Stimulated activated CD8-positive, alpha-beta memory T cell treated with anti-CD3 and anti-CD28 coated beads, Interleukin-15, amount 100 ng/mL, for 1 hour (primary cell): ENCODE measurements around the gene CAMKMT.

ENCODE experiments used
- DNase-seq: peaks from one replicate; pipeline ENCODE4 v3.0.0-alpha.2; 2020; ENCODE audit warnings: low read depth

Gene CAMKMT

DNA sequence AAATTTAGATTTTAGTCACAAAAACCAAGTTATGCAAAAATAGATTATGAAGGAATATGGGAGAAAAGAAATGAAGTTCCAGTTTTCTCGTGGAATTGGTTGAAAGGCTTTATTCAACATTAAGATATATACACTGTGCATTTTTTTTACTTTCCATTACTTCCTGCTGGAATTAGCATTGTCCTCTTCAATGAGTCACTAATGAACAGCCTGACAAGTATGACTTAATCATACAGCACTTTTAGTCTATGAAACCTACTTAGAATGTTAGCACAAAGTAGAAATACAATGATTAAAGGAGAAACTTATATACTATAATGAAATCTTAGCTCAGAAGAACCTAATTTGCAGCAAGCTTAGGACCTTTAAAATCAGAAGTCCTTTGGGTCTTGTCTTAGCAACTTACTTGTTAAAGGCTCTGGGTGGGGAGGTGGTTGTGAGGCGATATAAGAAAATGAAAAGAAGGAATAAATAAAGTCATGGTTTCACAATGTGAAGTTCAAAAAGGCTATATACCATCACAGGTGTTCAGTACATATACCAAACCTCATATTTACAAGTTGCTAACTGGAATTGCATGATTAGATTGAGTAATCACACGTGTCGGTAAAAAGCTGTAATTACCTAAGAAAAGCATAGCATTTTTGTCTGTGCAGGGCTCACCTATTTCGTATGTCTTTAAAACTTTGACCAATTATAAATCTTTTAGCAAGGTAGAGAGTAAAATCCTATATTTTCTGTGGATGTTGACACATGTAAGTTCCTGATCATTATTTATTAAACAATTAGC is 236.8 kb downstream of the CAMKMT start:
- no peak for DNase-seq

- no peak for DNase-seq
Observed at GRCh38 chr2:44599130-44599529, 237.4 kb downstream of the CAMKMT start.

GRCh38 chr2:44602446-44602845 is 240.7 kb downstream of the CAMKMT start:
- DNase-seq = no peak

GRCh38 chr2:44605511-44605910 is 243.8 kb downstream of the CAMKMT start:
- DNase-seq = no peak

GRCh38 chr2:44612276-44612675 is 250.5 kb downstream of the CAMKMT start:
- no peak for DNase-seq

GRCh38 chr2:44614940-44615339 is 253.2 kb downstream of the CAMKMT start:
- DNase-seq = no peak

DNA sequence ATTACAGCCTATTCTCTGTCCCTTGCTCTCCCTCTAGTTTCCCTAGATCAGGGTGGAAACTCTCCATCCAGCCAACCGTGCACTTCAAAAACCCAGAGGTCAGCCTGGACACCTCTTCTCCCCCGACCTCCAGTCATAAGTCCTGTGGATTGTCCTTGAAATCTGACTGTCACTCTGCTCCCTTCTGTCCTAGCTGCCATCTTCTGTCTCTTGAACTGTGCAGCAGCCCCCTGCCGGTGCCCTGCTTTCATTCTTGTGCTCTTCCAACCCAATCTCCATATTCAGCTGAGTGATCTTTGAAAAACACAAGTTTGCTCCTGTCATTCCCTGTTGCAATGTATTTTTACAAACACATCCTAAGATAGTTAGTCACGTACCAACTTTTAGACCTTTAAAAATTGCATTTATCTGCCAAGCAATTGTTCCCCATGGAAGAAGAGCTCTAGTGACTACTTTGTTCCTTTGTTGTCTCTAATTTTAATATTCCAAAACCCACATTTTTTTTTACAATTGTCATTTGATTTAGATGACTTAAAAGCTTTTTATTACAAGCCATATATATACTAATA is 254.3 kb downstream of the CAMKMT start:
- DNase-seq = no peak

- DNase-seq = no peak
Observed at GRCh38 chr2:44616667-44617155, 255.0 kb downstream of the CAMKMT start.

DNA sequence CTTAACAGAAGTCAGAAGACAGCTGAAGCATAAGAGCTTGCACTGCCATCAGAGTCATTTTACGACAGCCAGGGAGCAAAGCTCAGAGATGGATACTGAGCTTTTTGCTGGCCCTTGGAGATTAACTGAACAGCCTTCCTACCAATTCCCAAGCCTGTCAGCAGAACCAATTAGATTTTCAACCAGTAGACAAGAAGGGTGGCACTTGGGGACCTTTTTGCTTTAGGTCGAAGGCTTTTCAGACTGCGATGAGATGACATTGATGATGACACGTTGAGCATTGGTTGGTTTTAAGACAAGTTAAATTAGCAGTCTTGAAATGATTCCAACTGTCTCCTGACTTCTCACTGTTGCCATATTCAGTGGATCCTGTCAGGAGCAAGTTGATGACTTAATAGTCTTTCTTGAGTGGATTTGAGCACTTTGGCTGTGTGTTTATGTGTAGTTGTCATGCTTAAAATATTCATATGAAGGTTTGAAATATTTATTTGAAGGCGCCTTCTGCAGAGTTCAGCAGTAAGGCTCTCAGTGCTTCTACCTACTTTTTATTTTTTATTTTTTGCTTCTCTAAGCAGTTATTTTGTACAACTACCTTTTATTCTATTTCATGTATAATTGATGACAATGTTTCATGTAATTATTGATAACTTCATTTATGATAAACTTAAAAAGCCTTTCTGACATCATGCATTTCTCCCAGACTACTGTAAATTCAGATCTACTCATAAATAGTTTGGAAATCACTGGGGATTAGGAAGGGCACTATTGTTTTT is 256.7 kb downstream of the CAMKMT start:
- no peak for DNase-seq

DNA sequence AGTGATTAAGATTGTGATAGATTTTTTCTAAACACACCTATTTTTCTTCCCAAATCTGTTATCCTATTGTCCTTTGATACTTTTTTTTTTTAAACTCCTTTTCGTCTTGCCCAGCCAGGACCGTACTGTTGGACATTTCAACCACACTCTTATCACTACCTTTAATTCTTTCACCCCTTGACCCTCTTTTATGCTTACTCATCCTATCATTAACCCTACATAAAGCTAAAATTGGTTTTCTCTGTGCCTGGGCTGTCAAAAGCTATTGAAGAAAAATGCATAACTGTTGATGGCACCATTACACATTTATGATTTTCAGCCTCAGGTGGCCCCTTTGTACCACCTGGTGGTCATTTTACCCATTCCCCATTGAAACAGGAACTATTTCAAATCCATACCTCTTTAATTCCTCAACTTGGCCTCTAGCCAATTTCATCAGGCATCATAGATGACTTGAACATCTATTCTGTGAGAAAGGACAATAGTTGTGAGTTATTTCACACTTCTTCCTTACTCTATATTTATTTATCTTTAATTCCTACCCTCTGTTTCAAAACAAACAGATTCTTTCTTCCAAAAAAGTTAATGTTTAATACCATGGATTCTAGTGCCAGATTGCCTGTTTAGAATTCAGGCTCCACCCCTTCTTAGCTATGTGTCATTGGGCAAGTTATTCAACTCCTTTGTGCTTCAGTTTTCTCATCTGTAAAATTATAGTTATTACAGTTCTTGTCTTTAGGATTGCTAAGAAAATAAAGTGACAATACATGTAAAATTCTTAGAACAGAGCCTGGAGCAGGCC is 258.6 kb downstream of the CAMKMT start:
- no peak for DNase-seq

GRCh38 chr2:44623622-44624351 is 262.0 kb downstream of the CAMKMT start:
- no peak for DNase-seq

- DNase-seq = no peak
Observed at GRCh38 chr2:44628297-44628696, 266.6 kb downstream of the CAMKMT start.

- DNase-seq = no peak
Observed at GRCh38 chr2:44632931-44633689, 271.4 kb downstream of the CAMKMT start.

- DNase-seq = no peak
Observed at GRCh38 chr2:44635725-44636124, 274.0 kb downstream of the CAMKMT start.

DNA sequence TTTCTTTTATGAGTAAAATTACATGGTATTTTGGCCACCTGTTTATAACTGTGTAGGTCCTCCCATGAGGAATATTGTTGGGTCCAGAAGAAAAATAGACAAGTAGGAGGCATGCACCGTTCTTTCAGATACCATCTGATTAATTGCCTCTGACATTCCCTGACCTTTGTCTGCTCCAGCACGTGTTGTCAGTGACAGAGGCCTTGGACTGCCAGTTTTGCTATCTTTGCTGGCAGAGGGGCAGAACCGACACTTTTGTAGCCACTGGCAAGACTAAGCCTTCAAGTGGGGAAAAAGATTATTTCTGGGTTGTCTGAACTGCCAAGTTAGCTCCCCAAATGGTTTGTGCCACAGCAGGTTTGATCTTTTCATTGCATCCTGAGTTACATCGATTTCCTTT is 276.9 kb downstream of the CAMKMT start:
- DNase-seq = no peak

DNA sequence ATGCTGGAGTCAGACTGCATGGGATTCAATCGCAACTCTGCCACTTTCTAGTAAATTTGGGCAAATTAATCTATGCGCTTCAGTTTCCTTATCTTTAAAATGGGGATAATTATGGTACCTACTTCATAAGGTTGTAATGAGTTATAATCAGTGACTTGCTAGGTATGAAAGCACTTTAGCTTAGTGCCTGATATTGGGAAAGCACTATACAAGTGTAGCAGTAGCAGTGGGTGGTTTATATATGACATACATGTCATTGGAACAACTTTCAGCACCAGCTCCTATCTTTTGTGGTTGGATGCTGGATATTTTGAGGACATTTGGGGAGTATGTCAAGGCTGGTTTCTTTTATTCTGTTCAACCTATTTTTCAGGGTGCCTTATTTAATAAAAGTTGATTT is 277.7 kb downstream of the CAMKMT start:
- DNase-seq = no peak

- no peak for DNase-seq
Observed at GRCh38 chr2:44642123-44642857, 280.5 kb downstream of the CAMKMT start.

GRCh38 chr2:44645937-44646336 is 284.2 kb downstream of the CAMKMT start:
- no peak for DNase-seq

DNA sequence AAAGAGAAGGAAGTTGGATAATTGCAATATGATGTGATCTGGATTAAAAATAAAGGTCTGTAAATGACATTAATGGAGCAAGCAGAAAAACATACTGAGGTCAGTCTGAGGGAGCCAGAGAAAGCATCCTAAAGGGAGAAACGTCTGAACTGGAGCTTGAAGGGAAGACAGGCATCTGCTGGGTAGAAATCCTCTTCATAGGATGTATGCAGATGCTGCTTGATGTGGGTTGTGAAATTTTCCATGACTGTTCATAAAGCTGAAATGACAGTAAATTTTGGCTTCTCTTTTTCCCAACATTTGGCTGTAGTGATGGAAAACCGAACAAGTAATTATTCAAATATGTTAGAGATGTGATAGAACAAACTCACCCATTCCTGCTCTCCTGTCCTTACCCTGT is 287.6 kb downstream of the CAMKMT start:
- no peak for DNase-seq

GRCh38 chr2:44650796-44651195 is 289.0 kb downstream of the CAMKMT start:
- DNase-seq = no peak
